ENCODE data around the gene NECAB3. TPM values are rescaled to one million over a fixed set of nuclear protein-coding genes. Genes with fewer than 3 reads are reported as not detected.

Gene NECAB3
- total RNA-seq, 1 donor from 2014 or later, result 63.3 TPM

DNA sequence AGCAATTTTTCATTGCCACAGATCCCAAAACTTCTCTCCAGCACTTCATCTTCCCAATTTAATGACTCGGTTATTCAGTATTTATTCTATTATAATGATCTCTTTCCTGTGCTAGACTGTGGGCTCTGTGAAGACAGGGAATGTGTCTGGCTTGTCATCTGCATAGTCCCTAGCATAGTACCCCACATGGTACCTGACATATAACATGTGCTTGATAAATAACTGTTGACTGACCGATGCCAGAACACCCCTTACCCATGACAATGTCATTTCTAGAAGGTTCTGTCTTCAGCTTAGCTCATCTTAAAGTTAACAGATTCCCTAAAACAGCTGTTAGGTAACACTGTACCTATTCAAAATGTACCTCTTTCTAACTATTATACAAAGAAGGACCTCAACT lies 42.3 kb upstream of the NECAB3 start:
- peaks cover 3% of the 10 kb centered on the region for H3K9me3 Mint-ChIP-seq
- H3K27ac Mint-ChIP-seq (ENCODE audit: unreplicated experiment), result no peak overlapping the region
- peaks cover 8% of the 10 kb centered on the region for H3K4me1 Mint-ChIP-seq
- H3K27me3 Mint-ChIP-seq (ENCODE audit: low read depth), result no peaks in the 10 kb centered on the region
- TF ChIP-seq CTCF (conservative IDR thresholded peaks at IDR 0.05), result no peak
- H3K36me3 Mint-ChIP-seq (ENCODE audit: low read depth), result no peaks in the 10 kb centered on the region
- no peak for DNase-seq (ENCODE audit: low read depth, low spot score)
- H3K4me3 Mint-ChIP-seq, result no peak overlapping the region

- H3K4me1 Mint-ChIP-seq, result no peaks in the 10 kb centered on the region
- no peaks in the 10 kb centered on the region for H3K36me3 Mint-ChIP-seq (ENCODE audit: low read depth)
- no peak overlapping the region for H3K4me3 Mint-ChIP-seq
- no peaks in the 10 kb centered on the region for H3K27me3 Mint-ChIP-seq (ENCODE audit: low read depth)
- H3K27ac Mint-ChIP-seq (ENCODE audit: unreplicated experiment), result no peak overlapping the region
- TF ChIP-seq CTCF (conservative IDR thresholded peaks at IDR 0.05), result no peak
- DNase-seq (ENCODE audit: low read depth, low spot score), result no peak
- H3K9me3 Mint-ChIP-seq, result no peaks in the 10 kb centered on the region
These were observed 39.7 kb upstream of the NECAB3 start for GRCh38 chr20:33713865-33714367.

DNA sequence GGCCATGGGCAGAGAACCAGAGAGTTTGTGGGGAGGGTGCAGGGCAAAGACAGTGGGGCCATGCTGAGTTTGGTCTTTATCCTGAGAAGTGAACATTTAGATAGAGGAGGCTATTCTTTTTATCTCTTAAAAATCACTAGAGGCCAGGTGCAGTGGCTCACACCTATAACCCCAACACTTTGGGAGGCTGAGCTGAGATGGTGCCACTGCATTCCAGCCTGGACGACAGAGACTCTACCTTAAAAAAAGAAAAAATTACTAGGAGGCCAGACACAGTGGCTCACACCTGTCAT lies 37.2 kb upstream of the NECAB3 start:
- TF ChIP-seq CTCF (conservative IDR thresholded peaks at IDR 0.05), result no peak
- Mint-ChIP-seq H3K9me3 (no peaks in the 10 kb centered on the region), H3K4me3 (no peak overlapping the region), H3K36me3 (ENCODE audit: low read depth) (no peaks in the 10 kb centered on the region), H3K4me1 (peaks cover 8% of the 10 kb centered on the region), H3K27me3 (ENCODE audit: low read depth) (no peaks in the 10 kb centered on the region), H3K27ac (ENCODE audit: unreplicated experiment) (no peak overlapping the region)
- no peak for DNase-seq (ENCODE audit: low read depth, low spot score)

DNA sequence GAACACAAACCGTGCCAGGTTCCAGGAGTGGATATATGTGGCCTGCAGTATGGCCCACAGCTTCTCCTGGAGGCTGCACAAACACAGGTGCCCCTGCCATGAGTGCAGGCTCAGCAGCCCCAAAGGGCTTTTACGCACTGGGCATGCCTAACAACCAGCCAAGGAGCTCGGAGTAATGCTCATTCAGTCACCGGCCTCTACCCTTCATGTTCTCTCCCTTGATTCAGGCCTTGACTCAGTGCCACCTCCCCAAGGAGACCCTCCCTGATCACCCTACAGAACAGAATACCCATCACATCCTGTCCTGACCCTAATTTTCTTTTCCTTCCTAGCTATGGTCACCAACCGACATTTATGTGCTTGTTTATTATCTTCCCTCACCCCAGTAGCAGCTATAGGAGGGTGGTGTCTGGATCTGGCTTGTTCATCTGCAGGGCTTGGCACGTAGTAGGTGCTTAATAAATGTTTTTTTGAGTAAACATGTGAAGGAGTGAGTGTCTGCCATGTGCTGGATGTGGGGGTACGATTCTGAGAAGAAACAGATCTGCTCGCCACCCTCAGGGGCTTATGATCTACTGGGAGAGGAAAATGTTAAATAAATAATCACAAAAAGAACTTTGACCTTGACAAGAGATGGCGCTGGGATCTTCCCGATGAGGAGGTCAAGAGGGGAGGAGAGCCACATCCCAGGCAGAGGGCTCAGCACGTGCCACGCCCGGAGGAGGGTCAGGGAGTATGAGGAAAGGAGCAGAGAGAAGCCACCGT lies 36.6 kb upstream of the NECAB3 start:
- no peak overlapping the region for H3K4me3 Mint-ChIP-seq
- peaks cover 8% of the 10 kb centered on the region for H3K4me1 Mint-ChIP-seq
- no peaks in the 10 kb centered on the region for H3K36me3 Mint-ChIP-seq (ENCODE audit: low read depth)
- no peak for TF ChIP-seq CTCF (conservative IDR thresholded peaks at IDR 0.05)
- no peak for DNase-seq (ENCODE audit: low read depth, low spot score)
- no peaks in the 10 kb centered on the region for H3K27me3 Mint-ChIP-seq (ENCODE audit: low read depth)
- H3K9me3 Mint-ChIP-seq, result no peaks in the 10 kb centered on the region
- H3K27ac Mint-ChIP-seq (ENCODE audit: unreplicated experiment), result no peak overlapping the region

DNA sequence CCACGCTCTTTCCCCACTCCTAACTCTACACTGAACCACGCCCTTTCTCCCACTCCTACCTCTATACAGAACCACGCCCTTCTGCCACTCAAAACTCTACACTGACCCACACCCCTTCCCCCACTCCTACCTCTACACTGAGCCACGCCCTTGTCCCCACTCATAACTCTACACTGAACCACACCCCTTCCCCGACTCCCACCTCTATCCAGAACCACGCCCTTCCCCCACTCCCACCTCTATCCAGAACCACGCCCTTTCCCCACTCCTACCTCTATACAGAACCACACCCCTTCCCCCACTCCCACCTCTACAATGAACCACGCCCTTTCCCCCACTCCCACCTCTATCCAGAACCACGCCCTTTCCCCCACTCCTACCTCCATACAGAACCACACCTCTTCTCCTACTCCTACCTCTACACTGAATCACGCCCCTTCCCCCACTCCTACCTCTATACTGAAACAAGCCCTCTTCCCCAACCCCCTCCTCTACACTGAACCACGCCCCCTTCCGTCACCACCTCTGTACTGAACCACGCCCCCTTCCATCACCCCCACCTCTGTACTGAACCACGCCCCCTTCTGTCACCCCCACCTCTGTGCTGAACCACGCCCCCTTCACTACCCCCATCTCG lies 35.8 kb upstream of the NECAB3 start:
- Mint-ChIP-seq H3K27ac (ENCODE audit: unreplicated experiment) (no peak overlapping the region), H3K4me3 (no peak overlapping the region), H3K36me3 (ENCODE audit: low read depth) (no peaks in the 10 kb centered on the region), H3K9me3 (no peaks in the 10 kb centered on the region), H3K4me1 (peaks cover 8% of the 10 kb centered on the region), H3K27me3 (ENCODE audit: low read depth) (no peaks in the 10 kb centered on the region)
- no peak for DNase-seq (ENCODE audit: low read depth, low spot score)
- TF ChIP-seq CTCF (conservative IDR thresholded peaks at IDR 0.05), result no peak

Measured in neural crest cell (in vitro differentiated cells).